Bone marrow (tissue), 2 donors: ENCODE data around the gene MOK.

Experiments used
- DNase-seq, 2 donors: peaks; one replicate each; lab custom pipeline; 2025; lab: John Stamatoyannopoulos, UW

The MOK gene

GRCh38 chr14:102283631-102284129, 21.3 kb downstream of the MOK start:
- DNase-seq = no peak

DNA sequence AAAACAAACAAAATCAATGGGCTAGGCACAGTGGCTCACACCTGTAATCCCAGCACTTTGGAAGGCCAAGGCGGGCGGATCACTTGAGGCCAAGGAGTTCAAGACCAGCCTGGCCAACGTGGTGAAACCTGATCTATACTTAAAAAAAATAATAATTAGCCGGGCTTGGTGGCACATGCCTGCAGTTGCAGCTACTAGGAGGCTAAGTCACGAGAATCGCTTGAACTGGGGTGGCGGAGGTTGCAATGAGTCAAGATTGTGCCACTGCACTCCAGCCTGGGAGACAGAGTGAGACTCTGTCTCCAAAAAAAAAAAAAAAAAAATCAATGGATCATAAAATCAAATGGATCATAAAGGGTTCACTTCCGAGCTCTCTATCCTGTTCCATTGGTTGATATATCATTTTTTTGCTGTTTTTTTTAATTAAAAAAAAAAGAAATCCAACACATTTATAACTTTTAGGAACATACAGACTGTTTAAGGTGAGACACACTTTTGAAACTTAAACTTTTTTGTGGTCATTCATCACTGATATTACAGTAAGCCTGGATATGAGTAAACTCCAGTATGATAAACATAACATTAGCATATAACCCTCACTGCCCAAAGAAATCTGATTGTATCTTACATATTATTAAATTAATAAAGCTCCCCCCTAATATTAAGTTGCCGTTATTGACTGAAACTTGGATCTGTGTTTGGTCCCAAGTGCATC, 22.1 kb downstream of the MOK start:
- no peak for DNase-seq

DNA sequence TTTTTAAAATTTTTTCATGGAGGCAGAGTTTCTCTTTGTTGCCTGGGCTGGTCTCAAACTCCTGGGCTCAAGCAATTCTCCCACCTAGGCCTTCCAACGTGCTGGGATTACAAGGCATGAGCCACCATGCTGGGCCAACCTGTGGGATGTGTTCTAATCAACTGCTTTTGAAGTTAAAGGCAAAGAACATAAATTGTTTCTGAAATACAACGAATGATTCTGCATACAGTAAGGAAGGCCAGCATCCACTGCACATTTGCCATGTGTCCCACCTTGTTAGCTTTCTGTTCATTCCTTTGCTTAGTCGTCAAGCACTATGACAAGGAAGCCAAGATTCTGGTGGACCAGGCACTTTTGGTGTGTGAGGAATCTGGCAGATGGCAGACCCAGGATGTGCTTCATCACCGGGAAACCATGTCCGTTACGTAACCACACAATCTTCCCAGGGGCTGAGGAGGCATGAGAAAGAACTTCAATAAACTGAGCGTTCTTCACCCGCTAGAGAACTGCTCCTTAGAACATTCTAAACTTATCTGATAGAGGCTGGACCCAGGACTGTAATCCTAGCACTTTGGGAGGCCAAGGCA, 24.5 kb downstream of the MOK start:
- DNase-seq = no peak

DNA sequence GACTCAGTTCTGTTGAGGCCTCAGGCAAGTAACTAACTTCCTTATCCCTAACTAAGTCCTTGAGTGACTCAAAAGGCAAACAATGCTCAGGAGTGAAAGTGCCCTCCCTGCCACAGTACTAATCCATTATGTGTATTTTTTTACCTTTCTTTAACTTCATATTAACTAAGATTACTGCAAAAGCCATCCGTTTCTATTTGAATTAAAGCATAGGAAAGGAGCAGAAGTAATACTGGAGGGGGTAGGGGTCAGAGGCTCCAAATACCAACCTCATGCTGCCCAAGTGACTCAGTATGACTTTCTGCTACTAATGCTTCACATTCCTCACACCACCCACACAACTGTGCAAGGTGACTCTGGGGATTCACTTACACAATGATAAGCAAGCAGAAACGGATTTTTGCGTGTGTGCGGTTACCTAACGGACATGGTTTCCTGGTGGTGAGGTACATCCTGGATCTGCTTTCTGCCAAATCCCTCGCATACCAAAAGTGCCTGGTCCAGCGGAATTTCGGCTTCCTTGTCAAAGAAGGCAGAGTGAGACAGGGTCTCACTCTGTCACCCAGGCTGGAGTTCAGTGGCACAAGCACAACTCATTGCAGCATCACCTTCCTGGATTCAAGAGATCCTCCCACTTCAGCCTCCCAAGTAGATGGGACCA, 25.1 kb downstream of the MOK start:
- DNase-seq = no peak

DNA sequence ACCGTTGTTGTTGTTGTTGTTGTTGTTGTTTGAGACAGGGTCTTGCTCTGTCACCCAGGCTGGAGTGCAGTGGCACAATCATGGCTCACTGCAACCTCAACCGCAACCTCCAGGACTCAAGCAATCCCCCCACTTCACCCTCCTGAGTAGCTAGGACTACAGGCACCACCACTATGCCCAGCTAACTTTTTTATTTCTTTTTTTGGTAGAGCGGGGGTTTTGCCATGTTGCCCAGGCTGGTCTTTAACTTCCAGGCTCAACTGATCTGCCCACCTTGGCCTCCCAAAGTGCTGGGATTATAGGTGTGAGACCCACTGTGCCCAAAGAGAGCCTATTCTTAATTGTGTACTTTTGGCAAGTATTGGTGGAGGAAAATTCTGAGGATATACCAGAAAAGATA, 25.7 kb downstream of the MOK start:
- no peak for DNase-seq

- no peak for DNase-seq
Measured at GRCh38 chr14:102278631-102278935, 26.4 kb downstream of the MOK start.

DNA sequence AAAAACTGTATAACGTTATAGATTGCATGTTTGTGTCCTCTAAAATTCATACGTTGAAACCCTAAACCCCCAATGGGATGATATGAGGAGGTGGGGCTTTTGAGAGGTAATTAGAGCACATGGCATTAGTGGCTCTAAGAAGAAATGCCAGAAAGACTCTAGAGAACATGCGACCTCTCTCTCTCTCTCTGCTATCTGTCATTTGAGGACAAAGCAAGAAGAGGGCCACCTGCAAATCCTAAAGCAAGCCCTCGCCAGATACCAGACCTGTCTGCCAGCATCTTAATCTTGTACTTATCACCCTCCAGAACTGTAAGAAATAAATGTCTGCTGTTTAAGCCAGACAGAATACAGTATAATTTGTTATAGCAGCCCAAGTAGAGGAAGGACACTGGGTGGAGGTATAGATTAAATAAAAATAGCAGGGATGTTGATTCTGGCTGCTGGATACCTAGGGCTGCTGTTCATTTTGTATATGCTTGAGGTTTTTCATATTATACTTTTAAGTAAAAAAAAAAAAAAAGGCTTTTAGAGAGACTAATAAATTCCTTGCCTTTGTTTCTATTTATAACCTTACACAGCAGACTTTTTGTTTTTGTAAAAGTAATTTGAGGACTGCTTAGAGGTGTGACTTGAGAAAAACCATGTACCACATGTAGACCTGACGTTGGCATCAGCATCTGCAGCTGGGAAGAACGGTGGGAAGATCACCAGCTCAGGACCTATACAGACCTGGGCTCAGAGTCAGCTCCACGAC, 26.9 kb downstream of the MOK start:
- DNase-seq = no peak

- no peak for DNase-seq
Measured at GRCh38 chr14:102275866-102276265, 29.1 kb downstream of the MOK start.

GRCh38 chr14:102272392-102272791, 32.6 kb downstream of the MOK start:
- DNase-seq = no peak

DNA sequence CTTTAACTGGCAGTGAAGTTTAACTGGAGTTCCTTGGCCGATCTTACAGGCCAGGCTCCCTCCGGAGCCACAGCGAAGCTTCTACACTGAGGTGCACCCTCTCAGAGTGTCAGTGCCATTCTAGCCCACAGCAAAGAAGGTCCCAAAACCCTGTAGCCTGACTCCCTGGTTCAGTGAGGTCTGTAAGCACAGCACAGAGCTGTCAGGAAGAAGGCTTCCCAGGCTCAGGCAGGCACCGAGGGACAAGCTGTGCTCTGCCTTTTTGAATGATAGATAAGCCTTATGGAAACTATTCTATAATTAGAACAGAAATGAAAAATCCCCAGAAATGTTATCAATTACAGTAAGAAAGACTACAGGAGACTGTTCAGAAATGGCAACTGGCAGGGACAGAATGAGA, 40.2 kb downstream of the MOK start:
- no peak for DNase-seq

- DNase-seq = no peak
Measured at GRCh38 chr14:102264355-102264754, 40.6 kb downstream of the MOK start.

- no peak for DNase-seq
Measured at GRCh38 chr14:102262929-102263462, 42.0 kb downstream of the MOK start.

DNA sequence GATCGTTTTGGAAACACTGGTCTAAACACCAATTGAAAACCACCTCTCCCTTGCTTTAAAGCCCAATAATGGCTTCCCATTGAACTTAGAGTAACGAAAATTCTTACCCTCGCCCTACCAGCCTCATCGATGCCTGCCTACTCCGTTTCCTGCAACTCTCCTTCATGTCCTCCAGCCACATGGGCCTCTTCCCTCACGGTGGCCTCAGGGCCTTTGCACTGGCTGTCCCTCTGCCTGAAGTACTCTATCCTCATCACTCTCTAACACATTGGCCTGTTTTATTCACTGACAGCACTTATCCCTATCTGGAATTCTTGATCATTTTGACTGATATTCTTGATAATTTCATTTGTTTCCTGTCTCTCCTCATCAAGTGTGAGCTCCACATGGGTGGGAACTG, 46.8 kb downstream of the MOK start:
- DNase-seq = no peak

DNA sequence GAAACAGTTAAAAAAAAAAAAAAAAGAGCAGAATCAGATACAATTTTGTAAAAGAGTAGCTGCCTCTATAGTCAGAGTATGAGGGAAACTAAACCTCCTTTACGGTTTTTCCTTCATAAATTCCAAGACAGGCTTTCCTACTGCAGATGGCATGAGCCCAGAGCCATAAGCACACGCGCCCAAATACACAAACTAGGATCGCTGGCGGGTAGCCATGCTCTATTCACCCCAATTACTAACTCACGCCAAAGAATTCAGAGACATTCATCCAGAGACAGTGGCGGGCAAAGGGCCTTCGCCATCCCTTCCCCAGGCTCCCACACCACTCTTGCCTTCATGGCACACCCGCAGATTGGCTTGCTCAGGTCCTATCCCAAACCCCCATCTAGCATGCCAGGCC, 48.2 kb downstream of the MOK start:
- no peak for DNase-seq

GRCh38 chr14:102255401-102256190, 49.4 kb downstream of the MOK start:
- DNase-seq = no peak

DNA sequence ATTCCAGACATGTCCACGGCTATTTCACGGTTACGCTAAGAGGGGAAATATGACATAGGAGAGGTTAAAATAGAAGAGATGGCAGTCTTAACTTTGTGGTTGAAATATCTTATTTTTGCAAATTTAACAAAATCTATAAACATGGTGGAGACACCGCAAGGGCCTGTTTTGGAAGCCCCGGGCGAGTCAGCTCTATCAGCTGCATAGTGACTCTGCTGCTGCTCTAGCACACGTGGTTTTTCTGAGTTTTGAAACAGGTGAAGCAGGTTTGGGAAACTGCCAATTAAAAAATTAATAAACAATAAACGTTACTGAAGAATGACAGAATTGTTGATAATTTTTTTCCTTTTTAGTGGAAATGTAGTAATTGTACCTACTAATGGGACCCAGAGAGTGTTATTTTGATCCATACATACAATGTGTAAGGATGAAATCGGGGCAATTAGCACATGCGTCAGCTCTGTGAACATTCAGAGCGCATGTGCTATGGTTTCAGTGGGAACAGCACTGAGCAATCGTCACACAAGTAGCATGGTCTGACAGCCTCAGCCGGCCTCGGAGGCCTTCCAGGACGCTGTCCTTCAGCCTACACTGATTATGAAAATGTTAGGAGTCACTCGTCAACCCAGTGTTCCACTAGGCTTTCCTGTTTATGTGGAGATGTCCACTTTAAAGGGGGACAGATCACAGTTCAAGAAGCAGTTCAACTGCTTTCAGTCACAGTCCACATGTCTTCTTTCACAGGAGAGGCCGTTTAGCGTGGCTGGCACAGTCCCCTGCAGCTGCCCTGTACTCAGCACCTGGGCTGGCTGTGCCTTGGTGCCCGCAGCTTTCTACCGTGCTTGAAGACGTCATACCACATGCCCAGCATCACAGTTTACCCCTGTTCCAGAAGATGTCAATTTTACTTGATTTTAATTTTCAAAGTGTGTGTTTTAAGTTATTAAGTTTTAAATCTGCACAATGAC, 51.8 kb downstream of the MOK start:
- no peak for DNase-seq

DNA sequence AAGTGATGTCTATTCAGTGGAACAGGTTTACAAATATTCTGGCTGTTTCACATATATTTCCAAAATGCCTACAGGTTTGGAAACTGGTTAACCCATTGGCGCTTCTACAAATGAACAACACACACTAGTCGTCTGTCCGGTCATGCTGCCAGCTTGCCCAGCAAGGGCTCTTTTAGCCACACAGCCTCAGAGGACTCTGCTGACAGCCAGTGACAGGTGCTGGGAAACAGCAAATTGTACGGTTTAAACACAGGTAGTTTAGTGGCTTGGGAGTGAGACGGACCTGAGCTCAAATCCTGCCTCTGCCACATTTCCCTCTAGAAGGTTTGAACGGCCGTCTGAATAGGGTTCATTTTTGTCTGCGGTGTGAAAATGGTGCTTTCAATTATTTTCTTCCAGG, 53.8 kb downstream of the MOK start:
- DNase-seq = no peak

DNA sequence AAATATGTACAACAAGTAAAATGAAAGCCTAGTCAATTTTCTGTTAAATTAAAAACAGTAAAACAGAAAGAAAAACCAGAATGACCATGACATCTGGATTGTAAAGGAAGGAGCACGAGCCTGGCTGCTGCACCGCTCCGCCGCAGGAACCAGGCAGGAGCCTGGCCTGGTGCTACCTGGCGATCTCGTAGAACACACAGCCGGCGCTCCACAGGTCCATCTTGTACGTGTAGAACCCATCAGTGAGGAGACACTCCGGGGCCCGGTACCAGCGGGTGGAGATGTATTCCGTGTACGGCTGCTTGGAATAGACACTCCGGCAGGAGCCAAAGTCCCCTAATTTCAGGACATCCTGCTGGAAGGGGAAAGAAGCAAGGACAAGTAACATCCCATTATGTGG, 54.3 kb downstream of the MOK start:
- no peak for DNase-seq

DNA sequence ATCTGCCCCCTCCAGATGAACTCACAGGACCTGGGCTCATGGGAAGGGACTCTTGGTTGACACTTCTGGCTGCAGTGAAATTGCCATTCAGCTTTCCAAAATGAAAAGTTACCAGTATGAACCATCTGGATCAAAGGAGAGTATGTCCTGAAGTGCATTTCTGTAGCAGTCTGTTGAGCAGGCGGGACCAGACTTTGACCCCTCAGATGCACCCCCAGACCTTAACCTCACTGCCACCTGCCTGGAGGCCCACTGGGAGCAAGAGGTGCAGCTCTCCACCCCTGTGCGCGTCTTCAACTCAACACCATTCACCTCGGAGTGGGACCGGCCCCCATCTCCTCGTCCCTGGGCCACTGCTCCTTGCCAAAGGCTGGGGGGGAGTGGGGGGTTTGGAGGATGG, 55.0 kb downstream of the MOK start:
- no peak for DNase-seq

- DNase-seq = no peak
Measured at GRCh38 chr14:102249041-102249440, 55.9 kb downstream of the MOK start.

DNA sequence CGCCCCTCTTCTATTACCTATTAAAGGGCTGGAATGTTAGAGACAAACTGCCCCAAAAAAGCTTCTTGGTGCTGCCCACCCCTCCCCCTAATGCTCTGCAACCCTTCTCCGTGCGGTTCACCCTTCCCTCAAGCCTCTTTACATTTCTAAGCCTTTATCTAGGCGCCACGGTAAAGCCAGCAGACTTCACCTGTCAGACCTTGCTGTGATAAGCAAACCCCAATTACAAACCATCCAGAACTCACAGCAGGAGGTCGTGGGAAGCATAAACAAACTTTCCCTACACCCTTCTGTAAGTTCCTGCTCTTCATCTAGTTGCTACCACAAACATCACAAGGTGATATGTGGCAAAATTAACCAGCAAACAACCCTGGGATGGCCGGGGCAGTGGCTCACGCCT, 56.8 kb downstream of the MOK start:
- DNase-seq = no peak
